HG02642 (cell line): ENCODE data around the gene C20orf204.

Source experiments
- ATAC-seq: cut with Tn5 transposase; IDR thresholded peaks from one replicate; pipeline ENCODE4 v1.9.1; 2021; ENCODE audit warnings: mild to moderate bottlenecking; ENCODE audit not compliant: unreplicated experiment, poor library complexity

Gene C20orf204

DNA sequence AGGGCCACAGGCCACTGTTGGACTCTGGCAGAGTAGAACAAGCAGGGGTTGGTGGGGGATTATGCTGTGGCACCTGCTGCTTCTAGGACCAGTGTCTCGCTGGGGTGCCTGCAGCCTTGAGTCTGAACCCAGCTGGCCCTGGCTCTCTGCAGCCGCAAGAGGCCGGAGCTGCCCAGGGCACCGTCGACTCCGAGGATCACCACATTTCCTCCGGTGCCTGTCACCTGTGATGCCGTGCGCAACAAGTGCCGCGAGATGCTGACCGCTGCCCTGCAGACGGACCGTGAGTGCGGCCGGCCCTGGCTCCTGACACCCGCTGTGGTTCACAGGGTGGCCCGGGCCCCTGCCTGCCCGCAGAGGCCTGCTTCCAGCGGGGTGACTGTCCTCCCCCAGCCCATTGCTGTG is 33.2 kb downstream of the C20orf204 start:
- ATAC-seq: no peak

DNA sequence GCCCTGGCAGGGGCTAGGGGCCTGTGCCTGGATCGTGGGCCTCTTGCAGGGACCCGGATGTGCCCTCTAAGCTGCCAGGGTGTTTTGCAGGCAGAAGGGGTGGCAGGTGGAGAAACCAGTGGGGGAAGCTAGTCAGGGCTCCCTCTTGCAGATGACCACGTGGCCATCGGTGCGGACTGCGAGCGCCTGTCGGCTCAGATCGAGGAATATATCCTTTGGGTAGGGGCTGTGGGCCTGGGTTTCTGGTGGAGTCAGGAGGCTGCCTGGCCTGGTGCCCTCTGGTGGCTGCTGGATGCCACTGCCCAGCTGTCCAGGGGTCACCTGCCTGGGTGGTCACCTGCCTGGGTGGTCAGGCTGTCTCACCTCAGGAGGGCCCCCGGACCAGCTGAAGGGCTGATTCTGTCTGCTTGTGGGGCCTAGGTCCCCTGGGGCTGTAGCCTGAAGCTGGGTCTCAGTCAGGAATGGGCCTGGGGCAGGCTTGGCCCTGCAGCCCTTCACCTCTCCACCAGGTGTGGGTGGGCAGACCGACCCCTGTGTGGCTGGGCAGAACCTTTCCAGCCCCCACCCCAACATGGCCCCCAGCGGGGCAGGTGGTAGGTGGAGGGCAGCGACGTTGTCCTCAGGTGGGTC is 33.7 kb downstream of the C20orf204 start:
- no peak for ATAC-seq

GRCh38 chr20:64070244-64070993 is 34.4 kb downstream of the C20orf204 start:
- no peak for ATAC-seq

DNA sequence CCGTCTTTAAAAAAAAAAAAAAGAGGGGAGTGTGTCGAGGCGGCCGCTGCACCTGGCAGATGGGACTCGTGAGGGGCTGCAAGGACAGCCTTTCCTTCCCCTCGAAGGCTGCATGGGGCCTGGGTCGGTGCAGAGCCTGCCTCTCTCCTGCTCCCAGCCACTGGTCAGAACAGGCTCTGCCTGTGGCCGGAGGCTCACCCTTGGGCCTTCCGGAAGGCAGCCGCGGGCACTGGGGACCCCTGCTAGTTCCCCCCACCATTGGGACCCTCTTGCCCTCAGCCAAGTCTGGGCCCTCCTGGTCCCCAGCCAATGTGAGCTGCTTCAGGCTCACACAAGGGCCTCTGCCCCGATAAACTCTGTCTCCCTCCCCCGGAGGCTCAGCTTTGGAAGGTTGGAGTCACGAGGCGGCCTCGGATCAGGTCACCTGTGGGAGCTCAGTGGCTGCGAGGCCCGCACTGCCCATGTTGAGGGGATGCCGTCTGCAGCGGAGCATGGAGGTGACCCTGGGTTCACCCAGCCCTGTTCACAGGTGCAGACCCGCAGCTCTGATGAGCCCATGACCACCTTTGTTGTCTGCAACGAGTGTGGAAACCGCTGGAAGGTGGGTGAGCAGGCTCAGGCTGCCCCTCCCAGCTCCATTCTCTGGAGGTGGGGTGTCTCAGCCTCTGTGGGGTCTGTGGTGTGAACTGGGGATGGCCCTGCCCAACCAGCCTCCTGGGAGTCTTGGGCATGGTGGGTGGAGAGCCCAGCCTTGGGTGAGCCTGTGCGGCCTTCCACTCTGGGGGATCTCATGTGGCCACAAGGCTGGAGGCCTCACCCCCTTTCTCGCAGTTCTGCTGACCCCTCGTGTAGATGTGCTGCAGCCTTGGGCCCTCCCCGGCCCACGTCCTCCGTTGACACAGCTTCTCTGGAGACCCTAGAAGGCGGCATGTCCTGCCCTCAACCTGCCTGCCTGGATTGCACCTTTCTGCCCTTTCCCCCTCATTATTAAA is 35.7 kb downstream of the C20orf204 start:
- ATAC-seq: no peak

DNA sequence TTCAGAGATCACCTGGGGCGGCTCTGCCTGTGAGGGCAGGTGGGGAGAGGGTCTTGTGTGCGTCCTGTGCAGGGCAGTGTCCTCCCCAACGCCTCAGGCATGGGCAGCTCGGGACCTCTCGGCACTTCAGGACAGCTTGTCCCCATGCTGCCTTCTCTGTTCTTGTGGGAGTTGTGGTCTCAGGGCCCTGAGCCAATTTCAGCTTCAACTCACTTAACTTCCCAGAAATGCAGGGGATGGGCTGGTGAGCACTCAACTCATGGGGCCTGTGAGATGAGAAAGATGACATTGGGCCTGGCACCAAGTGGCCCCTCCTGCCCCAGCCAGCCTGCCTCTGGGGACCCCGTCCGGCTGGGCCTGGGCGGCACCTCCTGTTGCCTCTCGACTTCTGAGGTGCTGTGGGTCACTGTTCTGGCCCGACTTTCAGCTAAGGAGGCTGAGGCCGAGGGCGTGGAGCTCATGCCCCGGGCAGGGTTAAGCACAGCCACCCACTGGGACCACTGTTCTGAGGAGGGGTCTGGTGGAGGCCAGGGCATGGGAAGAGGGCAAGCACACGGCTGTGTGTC is 36.6 kb downstream of the C20orf204 start:
- no peak for ATAC-seq

DNA sequence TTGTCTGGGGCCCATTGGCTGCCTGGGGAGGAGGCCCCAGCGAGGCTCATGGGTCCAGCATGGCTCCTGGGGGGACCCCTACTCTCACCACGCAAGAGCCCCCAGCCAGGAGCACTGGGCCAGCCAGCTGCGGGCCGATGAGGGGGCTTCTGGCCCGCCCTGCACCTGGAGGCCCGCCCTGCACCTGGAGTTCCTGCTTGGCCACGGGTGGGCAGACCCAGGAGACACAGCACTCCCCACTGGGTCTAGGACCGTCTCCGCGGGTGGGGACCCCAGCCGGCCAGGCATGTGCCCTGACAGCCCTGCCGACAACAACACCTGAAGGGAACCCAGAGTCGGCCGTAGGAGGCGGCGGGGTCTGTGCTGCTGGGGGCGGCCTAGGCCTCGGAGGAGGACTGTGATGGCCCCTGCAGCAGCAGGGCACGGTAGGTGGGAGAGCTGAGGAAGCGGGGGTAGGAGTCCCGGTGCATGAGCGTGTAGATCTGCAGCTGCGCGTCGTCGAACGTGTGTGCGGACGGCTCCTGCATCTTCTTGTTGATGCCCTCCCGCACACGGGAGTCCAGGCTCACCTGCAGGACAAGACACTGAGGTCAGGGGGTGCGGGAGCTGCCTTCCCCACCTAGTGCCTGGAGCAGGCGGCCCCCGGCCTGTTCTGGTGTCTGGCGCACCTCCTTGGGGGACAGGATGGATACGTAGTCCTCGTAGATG is 37.6 kb downstream of the C20orf204 start:
- no peak for ATAC-seq

GRCh38 chr20:64074184-64074789 is 38.3 kb downstream of the C20orf204 start:
- no peak for ATAC-seq

- no peak for ATAC-seq
Observed at GRCh38 chr20:64074963-64075362, 39.0 kb downstream of the C20orf204 start.

DNA sequence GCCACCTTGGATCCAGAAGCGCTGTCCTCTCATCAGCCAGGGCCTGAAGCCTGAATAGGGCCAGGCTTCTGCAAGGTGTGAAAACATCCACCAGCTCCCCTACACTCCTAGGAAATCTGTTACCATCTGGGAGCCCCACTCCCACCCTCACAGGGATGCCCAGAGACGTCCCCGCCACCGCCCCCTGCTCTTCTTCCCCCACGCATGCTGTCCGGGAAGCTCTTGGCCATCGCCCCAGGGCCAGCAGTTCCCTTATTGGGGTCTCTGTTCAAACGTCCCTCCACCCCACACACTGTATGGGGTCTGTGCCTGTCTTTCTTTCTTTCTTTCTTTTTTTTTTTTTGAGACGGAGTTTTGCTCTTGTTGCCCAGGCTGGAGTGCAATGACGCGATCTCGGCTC is 39.6 kb downstream of the C20orf204 start:
- no peak for ATAC-seq

GRCh38 chr20:64076061-64076997 is 40.3 kb downstream of the C20orf204 start:
- ATAC-seq: no peak

GRCh38 chr20:64077094-64077493 is 41.1 kb downstream of the C20orf204 start:
- no peak for ATAC-seq

DNA sequence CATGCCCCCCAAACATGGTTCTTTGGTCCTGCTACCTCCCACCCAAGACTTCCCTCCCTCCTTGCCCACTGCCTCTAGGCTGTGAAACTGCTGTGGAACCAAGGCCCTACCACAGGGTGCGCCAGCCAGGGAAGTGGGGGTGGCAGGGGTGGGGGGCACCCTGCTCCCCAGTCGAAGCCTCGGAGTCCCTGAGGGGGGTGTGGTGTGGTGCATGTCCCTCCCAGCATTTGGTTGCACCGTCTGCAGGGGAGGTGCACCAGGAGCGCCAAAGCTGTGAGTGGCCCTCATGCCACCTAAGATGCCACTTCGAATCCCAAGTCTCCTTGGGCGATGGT is 41.5 kb downstream of the C20orf204 start:
- no peak for ATAC-seq

DNA sequence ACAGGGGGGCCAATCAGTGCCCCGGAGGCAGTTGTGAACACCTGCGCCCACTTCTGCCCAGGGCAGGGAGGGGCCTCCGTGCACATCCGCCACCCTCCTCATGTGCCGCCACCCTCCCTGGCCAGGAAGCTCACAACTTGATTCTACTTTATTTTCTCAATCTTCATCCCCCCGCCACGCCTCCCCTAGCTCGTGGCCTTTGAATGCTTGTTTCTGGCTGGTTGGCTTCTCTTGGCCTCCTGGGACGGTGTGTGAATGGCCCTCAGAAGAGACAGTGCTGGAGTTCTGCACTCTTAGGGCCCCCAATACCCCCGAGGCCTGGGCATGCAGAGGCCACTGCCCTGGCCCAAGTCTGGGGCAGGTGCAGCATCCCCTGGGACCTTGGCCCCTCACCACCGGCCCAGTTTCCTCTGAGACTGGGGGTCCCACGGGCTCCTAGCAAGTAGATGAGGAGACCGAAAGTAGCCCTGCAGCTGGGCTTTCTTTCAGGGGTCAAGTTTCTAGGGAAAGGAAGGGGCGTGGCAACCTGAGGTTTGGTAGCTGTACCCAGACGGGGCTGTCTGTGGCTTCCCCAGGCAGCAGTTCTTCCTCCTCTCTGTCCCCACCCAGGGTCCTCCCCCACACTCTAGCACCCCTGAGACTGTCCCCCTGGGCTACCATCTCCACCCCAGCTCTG is 42.0 kb downstream of the C20orf204 start:
- ATAC-seq: no peak

DNA sequence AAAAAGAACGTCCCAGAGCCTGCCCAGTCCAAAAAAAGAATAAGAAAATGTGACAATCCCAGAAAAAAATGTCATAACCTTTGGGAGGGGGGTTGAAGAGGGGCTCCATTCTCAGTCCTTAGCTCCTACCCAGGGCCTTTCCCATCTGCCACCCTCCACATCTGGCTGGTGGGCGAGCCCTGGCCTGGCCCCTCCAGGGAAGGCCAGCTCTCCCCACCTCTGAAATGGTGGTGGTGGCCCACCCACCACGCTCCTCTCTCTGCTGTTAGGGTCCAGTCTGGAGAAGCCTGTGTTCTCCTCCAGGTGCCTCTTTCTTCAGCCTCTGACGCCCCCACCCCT is 42.9 kb downstream of the C20orf204 start:
- no peak for ATAC-seq

GRCh38 chr20:64079273-64080012 is 43.5 kb downstream of the C20orf204 start, which contains the start of gene RGS19:
TSS of gene RGS19 (minus strand) at chr20:64079518. CDS start at chr20:64076886, 2,632 bp downstream.
- ATAC-seq: peak; percentile 45

DNA sequence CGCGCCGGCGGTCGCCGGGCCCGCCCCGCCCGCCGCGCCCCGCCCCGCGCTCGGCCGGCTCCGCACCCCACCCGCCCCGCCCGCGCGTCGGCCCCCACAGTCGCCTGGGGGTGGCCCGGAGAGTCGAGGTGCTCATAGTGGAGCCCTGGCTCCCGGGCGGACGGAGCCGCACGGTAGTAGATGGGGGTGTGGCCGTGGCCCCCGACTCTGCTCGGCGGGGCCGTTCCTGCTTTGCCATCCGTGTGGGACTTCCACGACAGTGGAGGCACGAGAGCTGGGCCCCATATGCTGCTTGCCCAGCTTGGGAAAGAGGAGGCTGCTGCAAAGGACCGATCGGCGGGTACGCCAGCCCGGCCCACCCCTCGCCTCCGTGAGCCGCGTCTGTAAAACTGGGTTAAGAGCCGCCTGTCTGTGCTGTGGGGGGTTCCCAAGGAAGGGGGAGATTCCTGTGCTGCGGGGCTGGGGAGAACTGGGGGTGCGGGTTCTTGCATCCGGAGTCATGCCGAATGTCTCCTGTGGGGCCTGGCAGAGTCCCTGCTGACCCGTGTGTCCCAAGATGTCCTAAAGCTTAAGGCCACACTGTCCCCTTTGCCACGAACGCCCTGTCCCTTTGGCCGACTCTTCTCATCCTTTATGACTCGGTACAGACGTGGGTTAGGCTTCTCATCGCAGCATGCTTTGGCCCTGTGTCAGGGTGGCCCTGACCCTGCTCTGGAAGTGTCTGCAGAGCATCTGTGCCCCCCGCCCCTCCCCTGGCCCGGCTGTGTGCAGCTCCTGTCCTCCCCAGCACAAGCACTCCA is 44.2 kb downstream of the C20orf204 start, which contains the start of gene OPRL1:
Gene OPRL1 (plus strand): TSS at position 70 of the 800 bp plus-strand sequence. CDS start 12,639 bp downstream, outside the sequence.
- ATAC-seq: no peak
